Transverse colon (tissue), 4 donors: Measurements from ENCODE around the gene OSGEPL1. TPM values are rescaled to one million over a fixed set of nuclear protein-coding genes. Genes with fewer than 3 reads are reported as not detected.

Source experiments
- DNase-seq: peaks from one replicate; pipeline ENCODE4 v3.0.0-alpha.2; 2019
- H3K27ac ChIP-seq, 4 donors: fragments of 200-600 bp; sonication (generic); 2 replicates each; pipeline ENCODE4 v1.5.1; 2016 to 2018; ENCODE audit warnings: inconsistent platforms in 4 of 4
- H3K27me3 ChIP-seq: fragments of 200-600 bp; sonication (generic); 2 replicates; pipeline ENCODE4 v1.5.1; 2017; ENCODE audit warnings: inconsistent platforms
- H3K36me3 ChIP-seq, 4 donors: fragments of 200-600 bp; sonication (generic); 2 replicates each; pipeline ENCODE4 v1.5.1; 2017 to 2019; ENCODE audit warnings: inconsistent platforms in 4 of 4
- H3K4me1 ChIP-seq, 4 donors: fragments of 200-600 bp; sonication (generic); 2 replicates each; pipeline ENCODE4 v1.5.1; 2017 to 2020; ENCODE audit warnings: inconsistent platforms in 4 of 4
- H3K4me3 ChIP-seq, 4 donors: fragments of 200-600 bp; sonication (generic); 1 replicate in 1 of 4; 2 replicates in 3 of 4; pipeline versions ENCODE4 v1.5.1 to v1.6.1; 2017 to 2019; ENCODE audit warnings: inconsistent platforms in 4 of 4
- H3K9me3 ChIP-seq, 2 donors: fragments of 200-600 bp; sonication (generic); 2 replicates each; pipeline ENCODE4 v1.5.1; 2017 to 2019; ENCODE audit warnings: inconsistent platforms in 2 of 2
- CTCF ChIP-seq, 5 experiments: fragments of 200-600 bp in 3 of 5; fragments of 450-650 bp in 2 of 5; sonication (generic) in 3 of 5; IDR thresholded peaks; 1 replicate in 2 of 5; 2 replicates in 3 of 5; pipeline ENCODE4 v1.5.1; 2016 to 2017; ENCODE audit warnings: antibody characterized with exemption in 5 of 5, inconsistent platforms in 3 of 5, mild to moderate bottlenecking in 2 of 5, moderate library complexity in 1 of 5
- EP300 ChIP-seq: sonication (generic); formaldehyde crosslinking; IDR thresholded peaks from one replicate; pipeline ENCODE4 v1.6.1; 2017; ENCODE audit warnings: antibody characterized with exemption, low read depth
- POLR2A ChIP-seq: fragments of 450-650 bp; IDR thresholded peaks from one replicate; pipeline ENCODE4 v1.6.1; 2016; ENCODE audit warnings: antibody characterized with exemption, mild to moderate bottlenecking, moderate library complexity
- POLR2AphosphoS5 ChIP-seq, 3 donors: sonication (generic); formaldehyde crosslinking; IDR thresholded peaks; one replicate each; pipeline ENCODE4 v1.6.1; 2016; ENCODE audit warnings: antibody characterized with exemption in 3 of 3
- WGBS, 2 donors: methylation state at CpG; one replicate each; pipeline ENCODE4 v1.1.5; 2018; ENCODE audit warnings: low coverage in 1 of 2; 5-methylcytosine and 5-hydroxymethylcytosine counted together
- in situ Hi-C, 4 donors: fragments of 200-750 bp; cut with MboI; loops; one replicate each; pipeline versions ENCODE4 v1.15.0 to v1.15.1; 2017; ENCODE audit warnings: low sequenced_read_pairs in 3 of 4, low pct_ligation_motif_present in 1 of 4, low pct_unique_long_range_greater_than_20kb in 1 of 4
- intact Hi-C: fragments of 100-400 bp; cut with DNase I; formaldehyde crosslinking; loops from one replicate; pipeline ENCODE4 v1.15.1; 2023; ENCODE audit warnings: low total_unique reads
- total RNA-seq, 4 donors: library from RNA; depleted of rRNA; stranded (reverse); fragments of >200 nt; gene quantifications; one replicate each; pipeline ENCODE4 v1.1.0, GENCODE V29; 2016

The OSGEPL1 gene
- total RNA-seq, 4 donors from 2014 or later = 2.7 to 14.7 (median 5.1) TPM; not detected in 1

GRCh38 chr2:189751080-189751658 is 11.4 kb downstream of the OSGEPL1 start:
- Histone ChIP-seq H3K27me3 (no peaks in the 10 kb centered on the region), H3K4me3 (no peak overlapping the region), H3K4me1 (peaks cover 0 to 3% (median 0%) of the 10 kb centered on the region in 4 donors), H3K27ac (no peak overlapping the region), H3K9me3 (no peaks in the 10 kb centered on the region), H3K36me3 (peaks cover 0 to 24% (median 9%) of the 10 kb centered on the region in 4 donors)
- DNase-seq = peak; percentile 28
- WGBS, 2 donors = 70 to 83% methylated on average over 2 to 10 of the region's 10 CpGs
- TF ChIP-seq POLR2A = no peak
- TF ChIP-seq EP300 = no peak
- peak; percentile 46 to 54 (median 49) for TF ChIP-seq CTCF (IDR thresholded peaks at IDR 0.05)
- no peak for TF ChIP-seq POLR2AphosphoS5 (IDR thresholded peaks at IDR 0.05)
- in situ Hi-C loops (loop anchor here in 1 of 4 donors (25.0 kb wide), 1 partner anchor 311 kb away; the partner anchor contains the start of gene MSTN), intact Hi-C loops (no loop called here)

GRCh38 chr2:189729430-189729829 is 33.2 kb downstream of the OSGEPL1 start:
- DNase-seq = no peak
- H3K27me3 ChIP-seq = no peaks in the 10 kb centered on the region
- 76 to 83% methylated on average over 2 to 3 of the region's 3 CpGs for WGBS, 2 donors
- no peaks in the 10 kb centered on the region for H3K4me1 ChIP-seq
- no peaks in the 10 kb centered on the region for H3K36me3 ChIP-seq
- no peak overlapping the region for H3K27ac ChIP-seq
- H3K9me3 ChIP-seq = no peaks in the 10 kb centered on the region
- TF ChIP-seq CTCF (IDR thresholded peaks at IDR 0.05) (no peak), EP300 (no peak), POLR2A (no peak), POLR2AphosphoS5 (IDR thresholded peaks at IDR 0.05) (no peak)
- intact Hi-C loops (loop anchor here (5.0 kb wide), 1 partner anchor 138 kb away; no protein-coding TSS in a partner anchor), in situ Hi-C loops (no loop called here)
- no peak overlapping the region for H3K4me3 ChIP-seq

GRCh38 chr2:189726849-189727248 is 35.7 kb downstream of the OSGEPL1 start:
- no peak for DNase-seq
- intact Hi-C loops (loop anchor here (5.0 kb wide), 1 partner anchor 140 kb away; no protein-coding TSS in a partner anchor), in situ Hi-C loops (no loop called here)
- Histone ChIP-seq H3K27ac (no peak overlapping the region), H3K36me3 (no peaks in the 10 kb centered on the region), H3K9me3 (no peaks in the 10 kb centered on the region), H3K4me1 (no peaks in the 10 kb centered on the region), H3K4me3 (no peak overlapping the region), H3K27me3 (no peaks in the 10 kb centered on the region)
- TF ChIP-seq EP300 (no peak), CTCF (IDR thresholded peaks at IDR 0.05) (no peak), POLR2AphosphoS5 (IDR thresholded peaks at IDR 0.05) (no peak), POLR2A (no peak)

- 95 to 100% methylated on average over 1 of the region's 1 CpG for WGBS, 2 donors
- TF ChIP-seq POLR2AphosphoS5 (IDR thresholded peaks at IDR 0.05) = no peak
- no peak for TF ChIP-seq EP300
- TF ChIP-seq CTCF (IDR thresholded peaks at IDR 0.05) = no peak
- TF ChIP-seq POLR2A = no peak
- DNase-seq = no peak
- Histone ChIP-seq H3K9me3 (no peaks in the 10 kb centered on the region), H3K27me3 (no peaks in the 10 kb centered on the region), H3K27ac (no peak overlapping the region), H3K36me3 (no peaks in the 10 kb centered on the region), H3K4me1 (no peaks in the 10 kb centered on the region), H3K4me3 (no peak overlapping the region)
- in situ Hi-C loops = no loop called here
- intact Hi-C loops = loop anchor here (5.0 kb wide), 1 partner anchor 141 kb away; no protein-coding TSS in a partner anchor
These were observed 36.3 kb downstream of the OSGEPL1 start for GRCh38 chr2:189726271-189726670.
